GM12873 (cell line): Measurements from ENCODE around the gene ESCO1.
A peak's percentile ranks its signal among the peaks of the same experiment; 100 is the strongest.

Experiments used
- TF ChIP-seq, protein P1 (sequence below): IDR thresholded peaks from 2 replicates; pipeline ENCODE4 v1.5.1; 2012; ENCODE audit warnings: low read depth, mild to moderate bottlenecking, moderate library complexity, low read length, control low read depth; ENCODE audit not compliant: insufficient read depth; ENCODE audit errors: missing control alignments

The ESCO1 gene, protein sequence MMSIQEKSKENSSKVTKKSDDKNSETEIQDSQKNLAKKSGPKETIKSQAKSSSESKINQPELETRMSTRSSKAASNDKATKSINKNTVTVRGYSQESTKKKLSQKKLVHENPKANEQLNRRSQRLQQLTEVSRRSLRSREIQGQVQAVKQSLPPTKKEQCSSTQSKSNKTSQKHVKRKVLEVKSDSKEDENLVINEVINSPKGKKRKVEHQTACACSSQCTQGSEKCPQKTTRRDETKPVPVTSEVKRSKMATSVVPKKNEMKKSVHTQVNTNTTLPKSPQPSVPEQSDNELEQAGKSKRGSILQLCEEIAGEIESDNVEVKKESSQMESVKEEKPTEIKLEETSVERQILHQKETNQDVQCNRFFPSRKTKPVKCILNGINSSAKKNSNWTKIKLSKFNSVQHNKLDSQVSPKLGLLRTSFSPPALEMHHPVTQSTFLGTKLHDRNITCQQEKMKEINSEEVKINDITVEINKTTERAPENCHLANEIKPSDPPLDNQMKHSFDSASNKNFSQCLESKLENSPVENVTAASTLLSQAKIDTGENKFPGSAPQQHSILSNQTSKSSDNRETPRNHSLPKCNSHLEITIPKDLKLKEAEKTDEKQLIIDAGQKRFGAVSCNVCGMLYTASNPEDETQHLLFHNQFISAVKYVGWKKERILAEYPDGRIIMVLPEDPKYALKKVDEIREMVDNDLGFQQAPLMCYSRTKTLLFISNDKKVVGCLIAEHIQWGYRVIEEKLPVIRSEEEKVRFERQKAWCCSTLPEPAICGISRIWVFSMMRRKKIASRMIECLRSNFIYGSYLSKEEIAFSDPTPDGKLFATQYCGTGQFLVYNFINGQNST

DNA sequence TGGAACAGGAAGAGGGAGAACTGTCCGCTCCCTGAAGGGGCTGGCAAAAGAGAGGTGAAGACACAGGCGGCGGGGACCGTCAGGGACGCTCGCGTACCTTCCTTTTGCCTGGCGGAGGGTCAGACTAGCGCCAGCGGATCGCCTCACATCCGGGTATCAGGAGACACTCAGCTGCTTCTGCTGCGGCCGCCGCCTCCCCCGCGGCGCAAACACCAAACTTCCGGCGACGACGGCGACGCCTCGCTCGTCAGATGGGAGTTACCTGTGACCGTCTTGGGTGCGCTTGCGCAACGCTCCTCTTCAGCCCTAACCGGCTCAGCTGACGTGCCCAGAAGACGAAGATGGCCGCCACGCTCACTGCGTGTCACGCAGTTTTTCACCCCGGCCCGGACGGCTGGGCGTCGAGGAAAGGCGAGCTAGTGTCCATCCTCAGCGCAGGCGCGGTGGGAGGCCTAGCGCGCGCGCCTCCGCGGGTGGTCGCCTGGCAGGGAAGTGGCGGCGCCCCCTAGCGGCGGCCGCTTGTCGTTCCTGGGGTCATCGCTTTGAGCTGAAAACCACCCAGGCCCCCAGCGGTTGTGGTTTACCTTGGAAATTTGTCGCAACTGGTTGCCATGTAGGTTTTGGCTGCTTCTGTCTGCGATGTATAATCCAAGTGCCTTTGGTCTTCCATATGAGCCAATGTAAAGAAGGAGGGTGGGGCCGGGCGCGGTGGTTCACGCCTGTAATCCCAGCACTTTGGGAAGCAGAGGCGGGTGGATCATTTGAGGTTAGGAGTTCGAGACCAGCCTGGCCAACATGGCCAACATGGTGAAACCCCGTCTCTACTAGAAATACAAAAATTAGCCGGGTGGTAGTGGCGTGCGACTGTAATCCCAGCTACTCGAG, at the start of gene ESCO1:
Gene ESCO1 (minus strand): TSS at position 179 of the 885 bp plus-strand sequence. CDS start 25,861 bp downstream, outside the sequence.
- TF ChIP-seq, protein P1, sequence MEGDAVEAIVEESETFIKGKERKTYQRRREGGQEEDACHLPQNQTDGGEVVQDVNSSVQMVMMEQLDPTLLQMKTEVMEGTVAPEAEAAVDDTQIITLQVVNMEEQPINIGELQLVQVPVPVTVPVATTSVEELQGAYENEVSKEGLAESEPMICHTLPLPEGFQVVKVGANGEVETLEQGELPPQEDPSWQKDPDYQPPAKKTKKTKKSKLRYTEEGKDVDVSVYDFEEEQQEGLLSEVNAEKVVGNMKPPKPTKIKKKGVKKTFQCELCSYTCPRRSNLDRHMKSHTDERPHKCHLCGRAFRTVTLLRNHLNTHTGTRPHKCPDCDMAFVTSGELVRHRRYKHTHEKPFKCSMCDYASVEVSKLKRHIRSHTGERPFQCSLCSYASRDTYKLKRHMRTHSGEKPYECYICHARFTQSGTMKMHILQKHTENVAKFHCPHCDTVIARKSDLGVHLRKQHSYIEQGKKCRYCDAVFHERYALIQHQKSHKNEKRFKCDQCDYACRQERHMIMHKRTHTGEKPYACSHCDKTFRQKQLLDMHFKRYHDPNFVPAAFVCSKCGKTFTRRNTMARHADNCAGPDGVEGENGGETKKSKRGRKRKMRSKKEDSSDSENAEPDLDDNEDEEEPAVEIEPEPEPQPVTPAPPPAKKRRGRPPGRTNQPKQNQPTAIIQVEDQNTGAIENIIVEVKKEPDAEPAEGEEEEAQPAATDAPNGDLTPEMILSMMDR = peak; percentile 97

DNA sequence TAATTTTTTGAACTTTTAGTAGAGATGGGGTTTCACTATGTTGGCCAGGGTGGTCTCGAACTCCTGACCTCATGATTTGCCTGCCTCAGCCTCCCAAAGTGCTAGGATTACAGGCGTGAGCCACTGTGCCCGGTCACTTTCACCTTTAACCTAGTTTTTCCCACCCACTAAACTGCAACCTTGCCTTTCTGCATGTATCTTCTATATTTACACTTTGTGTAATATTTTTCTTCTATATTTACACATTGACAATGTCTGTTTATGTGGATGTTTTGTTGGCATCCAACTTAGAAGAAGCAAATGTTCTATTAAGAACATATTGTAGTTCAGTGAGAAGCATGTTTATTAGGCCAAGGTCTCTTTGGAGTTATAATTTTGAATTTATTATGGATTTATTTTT, 38.3 kb upstream of the ESCO1 start:
- TF ChIP-seq, protein P1 = no peak

DNA sequence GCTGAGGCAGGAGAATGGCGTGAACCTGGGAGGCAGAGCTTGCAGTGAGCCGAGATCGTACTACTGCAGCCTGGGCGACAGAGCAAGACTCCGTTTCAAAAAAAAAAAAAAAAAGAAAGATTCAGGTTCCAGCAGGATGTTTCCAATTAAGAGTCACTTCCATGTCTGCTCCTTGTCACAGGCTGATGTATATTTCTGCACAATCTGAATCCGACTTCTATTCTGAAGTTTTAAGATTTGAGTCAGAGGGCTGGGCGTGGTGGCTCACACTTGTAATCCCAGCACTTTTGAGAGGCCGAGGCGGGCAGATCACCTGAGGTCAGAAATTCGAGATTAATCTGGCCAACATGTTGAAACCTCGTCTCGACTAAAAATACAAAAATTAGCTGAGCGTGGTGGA, 36.3 kb upstream of the ESCO1 start:
- TF ChIP-seq, protein P1 = no peak

DNA sequence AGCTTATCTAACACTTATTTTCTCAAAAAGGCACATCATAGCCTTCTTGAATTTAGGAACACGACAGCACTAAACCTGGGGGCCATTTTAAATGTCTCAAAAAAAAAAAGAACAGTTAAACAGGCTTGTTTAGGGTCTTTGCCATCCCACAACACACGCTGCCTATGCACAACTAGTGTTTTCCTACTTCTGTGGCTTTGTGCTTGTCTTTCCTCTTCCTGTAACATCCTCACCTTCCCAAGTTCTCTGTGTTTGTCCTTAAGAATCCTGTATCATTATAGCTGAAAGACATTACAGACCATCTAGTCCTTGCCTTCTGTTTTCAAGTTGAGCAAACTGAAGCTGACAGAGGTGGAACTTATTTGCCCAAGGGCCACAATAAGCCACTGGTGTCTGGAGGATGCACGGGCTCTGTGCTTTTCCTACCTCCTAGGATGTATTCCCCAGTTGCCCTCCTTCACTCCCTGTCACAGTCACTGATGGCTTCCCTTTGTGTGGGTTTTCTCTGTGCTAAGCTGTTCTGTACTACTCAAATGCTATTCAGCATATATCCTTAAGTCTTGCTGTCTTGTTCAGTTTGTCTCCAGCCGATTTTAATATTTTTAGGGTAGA, 34.2 kb upstream of the ESCO1 start:
- TF ChIP-seq, protein P1 = no peak

DNA sequence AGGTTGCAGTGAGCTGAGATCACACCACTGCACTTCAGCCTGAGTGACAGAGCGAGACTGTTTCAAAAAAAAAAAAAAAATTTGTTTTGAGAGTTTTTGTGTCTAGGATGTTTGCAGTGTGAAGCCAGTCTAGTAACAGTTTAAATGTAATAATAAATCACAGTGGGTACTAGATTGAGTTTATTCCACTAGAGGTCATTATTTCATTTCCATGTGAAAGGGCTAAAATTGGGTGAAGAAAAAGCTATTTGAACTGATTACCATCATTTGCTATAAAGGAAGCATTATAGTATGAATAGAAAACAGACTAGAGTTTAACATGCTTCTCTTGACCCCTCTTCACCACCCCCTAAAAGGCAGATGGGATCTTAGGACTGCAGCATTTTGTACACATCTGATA, 31.9 kb upstream of the ESCO1 start:
- TF ChIP-seq, protein P1 = no peak

DNA sequence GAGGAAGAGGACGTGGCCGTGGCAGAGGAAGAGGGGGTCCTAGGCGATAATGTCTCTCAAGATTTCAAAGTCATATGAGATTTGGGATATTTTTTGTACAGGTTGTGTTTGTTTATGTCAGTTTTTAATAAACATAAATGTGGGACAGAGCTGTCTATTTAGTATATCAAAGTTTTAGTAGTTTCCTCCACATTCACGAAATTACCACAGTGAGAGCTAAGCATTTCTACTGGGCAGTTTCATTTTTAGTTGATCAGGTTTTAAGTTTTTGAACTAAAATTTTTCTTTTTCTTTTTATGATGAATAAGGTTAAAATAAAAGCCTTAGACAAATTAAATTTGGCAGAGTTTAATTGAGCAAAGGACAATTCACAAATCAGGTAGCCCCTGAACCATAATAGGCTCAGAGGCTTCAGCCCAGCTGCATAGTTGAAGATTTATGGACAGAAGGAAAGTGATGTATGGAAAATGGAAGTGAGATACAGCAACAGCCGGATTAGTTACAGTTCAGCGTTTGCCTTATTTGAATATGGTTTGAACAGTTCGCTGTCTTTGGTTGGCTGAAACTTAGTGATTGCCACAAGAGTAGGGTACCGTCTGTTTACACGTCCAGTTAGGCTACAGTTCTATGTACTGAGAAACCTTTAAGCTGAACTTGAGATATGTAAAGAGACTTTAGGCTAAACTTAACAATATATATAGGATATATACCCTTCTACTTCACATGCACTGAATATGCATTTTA, 28.8 kb upstream of the ESCO1 start:
- TF ChIP-seq, protein P1 = no peak
